Fibroblast of mammary gland (primary cell): Measurements from ENCODE around the gene MARCHF3.

ENCODE experiments used
- DNase-seq: peaks from one replicate; pipeline ENCODE4 v3.0.0-alpha.2; 2010; ENCODE audit warnings: low read depth
- H3K4me3 ChIP-seq: 2 replicates; pipeline ENCODE4 v1.5.1; 2011; ENCODE audit warnings: low read depth, mild to moderate bottlenecking, low read length, moderate library complexity; ENCODE audit not compliant: control insufficient read depth
- CTCF ChIP-seq: conservative IDR thresholded peaks from 2 replicates; pipeline ENCODE4 v1.5.1; 2011; ENCODE audit warnings: low read depth, low read length, inconsistent platforms; ENCODE audit not compliant: control insufficient read depth, insufficient read depth

MARCHF3 gene

DNA sequence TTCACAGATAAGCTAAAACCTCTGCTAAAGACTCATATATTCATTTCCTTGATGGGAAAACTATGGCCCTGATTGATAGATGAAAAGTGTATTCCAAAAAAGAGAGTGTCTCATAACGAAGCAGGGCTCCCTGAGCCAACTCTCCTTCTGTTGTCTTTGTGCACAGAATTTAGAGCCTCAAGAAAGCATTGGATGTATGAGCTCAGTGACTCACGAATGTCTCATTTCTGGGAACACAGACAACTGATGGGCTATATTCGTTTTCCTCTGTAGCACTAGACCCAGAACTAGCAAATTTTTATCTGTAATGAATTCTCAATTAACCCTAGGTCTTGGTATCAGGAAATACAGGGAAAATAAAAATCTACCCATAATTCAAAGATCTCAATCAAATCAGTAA lies 165.1 kb downstream of the MARCHF3 start:
- no peak for TF ChIP-seq CTCF
- DNase-seq = peak; percentile 90
- no peak overlapping the region for H3K4me3 ChIP-seq

- no peak overlapping the region for H3K4me3 ChIP-seq
- no peak for DNase-seq
- TF ChIP-seq CTCF = no peak
These were observed 166.2 kb downstream of the MARCHF3 start for GRCh38 chr5:126864042-126864688.

- DNase-seq = no peak
- TF ChIP-seq CTCF = no peak
- H3K4me3 ChIP-seq = no peak overlapping the region
These were observed 167.0 kb downstream of the MARCHF3 start for GRCh38 chr5:126863402-126863801.

- H3K4me3 ChIP-seq = no peak overlapping the region
- DNase-seq = no peak
- no peak for TF ChIP-seq CTCF
These were observed 171.9 kb downstream of the MARCHF3 start for GRCh38 chr5:126858441-126858840.

DNA sequence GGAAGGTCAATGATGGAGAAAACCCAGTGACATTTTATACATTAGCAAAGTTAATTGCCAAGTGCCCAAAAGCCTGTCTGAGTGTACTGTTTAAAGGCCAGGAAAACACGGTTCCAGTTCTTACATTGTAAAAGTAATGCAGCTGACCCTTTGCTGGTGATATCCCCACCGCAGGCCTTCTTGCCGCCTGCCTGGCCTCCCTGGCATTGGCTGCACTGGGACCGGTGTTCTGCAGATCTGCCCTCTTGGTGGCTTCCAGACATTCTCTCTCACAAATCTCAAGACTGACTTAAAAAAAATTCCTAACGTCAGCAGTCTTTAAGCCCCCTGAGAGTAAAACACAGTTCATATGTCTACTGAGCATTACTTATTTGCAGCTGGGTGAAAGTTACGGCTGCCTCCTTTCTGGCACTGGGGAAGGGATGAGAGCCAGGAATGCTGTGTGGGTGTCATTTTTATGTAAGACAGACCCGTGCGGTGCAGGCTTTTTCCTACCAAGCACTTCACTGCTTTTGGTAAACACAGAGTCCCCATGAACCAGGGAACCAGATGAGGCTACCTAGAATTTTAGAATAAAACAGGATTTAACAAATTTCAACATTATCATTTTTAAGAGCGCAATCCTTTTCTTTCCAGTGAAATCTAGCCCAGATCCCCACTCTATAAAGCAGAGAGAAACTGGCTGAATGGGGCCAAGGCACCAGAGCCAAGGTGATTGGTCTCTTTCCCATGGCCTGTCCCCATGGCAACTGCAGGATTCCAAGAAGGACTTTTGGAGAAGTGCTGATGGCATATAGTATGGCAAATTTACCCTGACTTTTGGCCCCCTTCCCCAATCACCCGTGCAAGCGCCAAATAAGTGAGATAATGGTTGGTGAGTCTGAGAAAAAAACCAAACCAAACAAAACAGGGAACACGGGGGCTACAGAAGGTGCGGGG lies 172.6 kb downstream of the MARCHF3 start:
- peak; percentile 70 for DNase-seq
- no peak overlapping the region for H3K4me3 ChIP-seq
- TF ChIP-seq CTCF = no peak

GRCh38 chr5:126855266-126855665 lies 175.1 kb downstream of the MARCHF3 start:
- DNase-seq = no peak
- no peak for TF ChIP-seq CTCF
- no peak overlapping the region for H3K4me3 ChIP-seq
